Stimulated activated CD8-positive, alpha-beta memory T cell treated with anti-CD3 and anti-CD28 coated beads, Interleukin-12 subunit alpha, Interleukin-12 subunit beta, amount 100 ng/mL, for 1 hour (primary cell): Measurements from ENCODE around the gene RNASEH2A.
"Not testable (repeated sequence)": the region's sequence is repeated elsewhere in the genome, so short reads cannot be mapped to it uniquely, and the experiment has no call there.

ENCODE experiments used
- DNase-seq: peaks from one replicate; pipeline ENCODE4 v3.0.0-alpha.2; 2020; ENCODE audit warnings: low read depth

The RNASEH2A gene

DNA sequence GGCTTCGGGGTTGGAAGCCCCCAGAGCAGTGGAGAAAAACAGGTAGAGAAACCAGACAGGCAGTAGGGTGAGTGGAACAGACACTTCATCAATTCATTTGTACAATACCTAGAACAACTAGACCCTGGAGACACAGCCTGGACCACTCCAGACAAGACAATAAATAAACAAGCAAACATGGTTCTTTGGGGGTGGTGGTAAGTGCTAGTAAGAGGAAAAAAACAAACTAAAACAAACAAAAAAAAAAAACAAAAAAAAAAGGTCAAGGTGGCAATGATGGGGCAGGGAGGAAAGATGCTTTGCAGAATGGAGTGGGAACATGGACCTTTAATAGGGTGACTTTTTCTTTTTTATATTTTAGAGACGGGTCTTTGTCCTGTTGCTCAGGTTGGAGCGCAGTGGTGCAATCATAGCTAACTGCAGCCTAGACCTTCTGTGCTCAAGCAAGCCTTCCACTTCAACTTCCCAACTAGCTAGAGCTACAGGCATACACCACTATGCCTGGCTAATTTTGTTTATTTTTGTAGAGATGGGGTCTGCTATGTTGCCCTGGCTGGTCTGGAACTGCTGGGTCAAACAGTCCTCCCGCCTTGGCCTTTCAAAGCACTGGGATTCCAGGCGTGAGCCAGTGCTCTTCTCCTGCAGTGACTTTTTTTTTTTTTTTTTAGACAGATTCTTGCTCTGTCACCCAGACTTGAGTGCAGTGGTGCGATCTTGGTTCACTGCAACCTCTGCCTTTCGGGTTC, 12.0 kb upstream of the RNASEH2A start:
- DNase-seq: no peak

GRCh38 chr19:12794971-12795381, 11.4 kb upstream of the RNASEH2A start:
- no peak for DNase-seq

DNA sequence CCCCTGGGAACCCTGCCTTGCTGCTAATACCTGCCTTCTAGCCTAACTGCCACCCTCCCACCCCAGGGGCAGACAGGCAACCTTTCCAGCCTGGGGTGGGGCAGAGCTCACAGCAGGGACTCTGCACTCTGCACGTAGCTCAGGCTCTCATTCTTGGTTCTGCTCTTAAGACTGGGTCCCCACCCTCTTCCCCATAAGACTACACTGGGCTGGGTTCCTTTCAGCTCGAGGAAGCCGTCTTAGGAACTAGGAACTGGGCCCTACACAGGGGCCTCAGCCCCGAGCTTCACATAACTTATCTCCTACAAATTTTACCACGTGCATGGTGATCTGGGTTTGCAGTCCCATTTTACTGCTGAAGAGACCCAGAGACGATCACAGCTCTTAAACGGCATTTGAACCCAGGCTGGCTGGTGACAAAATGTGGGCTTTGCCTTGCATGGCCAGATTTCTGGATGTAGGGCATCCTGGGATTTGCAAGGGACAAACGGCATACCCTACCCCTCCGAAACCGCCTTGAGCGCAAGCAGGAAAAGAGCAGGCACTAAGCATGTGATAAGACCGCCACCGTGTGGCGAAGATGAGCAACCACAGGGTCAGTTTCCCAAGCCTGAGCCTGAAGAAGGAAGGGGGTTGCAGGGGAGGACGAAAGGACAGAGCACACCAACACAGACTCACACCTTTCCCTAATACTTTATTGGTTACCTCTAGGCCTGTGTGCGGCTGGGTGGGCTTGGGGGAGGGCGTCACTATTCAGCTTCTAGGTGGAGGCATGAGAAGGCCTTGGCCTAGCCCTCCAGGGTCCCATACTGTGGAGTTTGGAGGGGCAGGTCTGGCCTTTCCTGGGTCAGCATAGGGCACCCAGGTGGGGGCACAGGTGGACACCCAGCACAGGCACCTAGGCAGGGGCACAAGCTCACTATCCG, 10.0 kb upstream of the RNASEH2A start:
- peak; percentile 65 for DNase-seq

DNA sequence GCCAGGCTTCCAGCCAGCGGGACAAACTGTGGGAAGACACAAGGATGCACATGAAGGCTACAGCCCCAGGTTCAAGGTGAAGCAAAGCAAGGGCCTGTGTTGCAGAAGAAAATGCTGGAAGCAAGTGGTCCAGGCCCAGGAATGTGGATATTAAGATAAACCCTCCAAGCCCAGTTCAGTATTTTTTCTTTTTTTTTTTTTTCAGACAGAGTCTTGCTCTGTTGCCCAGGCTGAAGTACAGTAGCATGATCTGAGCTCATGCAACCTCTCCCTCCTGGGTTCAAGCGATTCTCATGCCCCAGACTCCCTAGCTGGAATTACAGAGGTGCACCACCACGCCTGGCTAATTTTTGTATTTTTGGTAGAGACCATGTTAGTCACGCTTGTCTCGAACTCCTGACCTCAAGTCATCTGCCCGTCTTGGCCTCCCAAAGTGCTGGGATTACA, 9.2 kb upstream of the RNASEH2A start:
- DNase-seq: no peak

DNA sequence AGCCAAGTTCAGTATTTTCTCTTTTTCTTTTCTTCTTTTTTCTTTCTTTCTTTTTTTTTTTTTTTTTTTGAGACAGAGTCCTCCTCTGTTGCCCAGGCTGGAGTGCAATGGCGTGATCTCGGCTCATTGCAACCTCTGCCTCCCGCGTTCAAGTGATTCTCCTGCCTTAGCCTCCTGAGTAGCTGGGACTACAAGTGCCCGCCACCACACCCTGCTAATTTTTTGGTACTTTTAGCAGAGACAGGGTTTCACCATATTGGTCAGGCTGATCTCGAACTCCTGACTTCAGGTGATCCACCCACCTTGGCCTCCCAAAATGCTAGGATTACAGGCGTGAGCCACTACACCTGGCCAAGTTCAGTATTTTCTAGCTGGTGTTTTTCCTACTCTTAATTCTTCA, 8.8 kb upstream of the RNASEH2A start:
- DNase-seq: not testable (repeated sequence)

GRCh38 chr19:12799742-12800465, 6.5 kb upstream of the RNASEH2A start:
- no peak for DNase-seq

DNA sequence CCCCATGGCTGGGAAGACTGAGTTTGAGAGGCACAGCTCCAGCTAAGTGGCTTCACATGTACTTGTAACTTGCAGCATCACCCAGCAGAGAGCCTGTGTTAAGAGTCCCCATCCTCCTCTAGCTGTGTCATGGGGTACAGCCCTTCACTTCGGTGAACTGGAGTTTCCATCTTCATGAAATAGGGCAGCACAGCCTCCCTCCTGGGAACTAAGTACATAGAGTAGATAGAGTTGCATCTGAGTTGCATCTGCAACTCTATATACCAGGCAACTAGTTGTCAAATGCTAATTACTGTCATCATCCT, 6.0 kb upstream of the RNASEH2A start:
- DNase-seq: no peak

DNA sequence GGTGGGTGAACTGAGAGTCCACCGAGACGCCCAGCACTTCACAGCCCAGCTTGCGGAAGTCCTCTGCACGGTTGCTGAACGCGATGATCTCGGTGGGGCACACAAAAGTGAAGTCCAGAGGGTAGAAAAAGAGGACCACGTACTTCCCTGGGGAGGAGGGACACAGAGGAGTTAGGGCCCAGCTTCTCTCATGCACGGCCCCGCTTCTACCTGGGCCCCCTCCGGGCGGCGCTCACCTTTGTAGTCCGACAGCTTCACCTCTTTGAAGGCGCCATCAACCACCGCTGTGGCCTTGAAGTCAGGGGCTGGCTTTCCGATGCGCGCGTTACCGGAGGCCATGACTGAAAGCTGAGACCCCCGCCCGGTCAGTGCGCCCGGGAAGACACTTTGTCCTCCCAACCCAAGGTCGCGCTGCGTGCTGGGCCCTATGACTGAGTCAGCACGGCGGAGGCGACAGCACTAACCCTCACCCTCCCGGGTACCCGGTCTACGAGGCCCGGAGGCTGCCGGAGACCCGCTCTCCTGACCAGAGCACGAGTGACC, 5.4 kb upstream of the RNASEH2A start:
- DNase-seq: no peak

- DNase-seq: no peak
Measured at GRCh38 chr19:12801466-12802266, 4.7 kb upstream of the RNASEH2A start, which contains the start of the genes PRDX2 and THSD8. Gene PRDX2 (minus strand): TSS chr19:12801800. CDS start chr19:12801261, 539 bp downstream. Gene THSD8 (plus strand): TSS chr19:12802069. CDS start chr19:12802072, 3 bp downstream.

GRCh38 chr19:12802267-12803106, 3.9 kb upstream of the RNASEH2A start:
- DNase-seq: no peak

DNA sequence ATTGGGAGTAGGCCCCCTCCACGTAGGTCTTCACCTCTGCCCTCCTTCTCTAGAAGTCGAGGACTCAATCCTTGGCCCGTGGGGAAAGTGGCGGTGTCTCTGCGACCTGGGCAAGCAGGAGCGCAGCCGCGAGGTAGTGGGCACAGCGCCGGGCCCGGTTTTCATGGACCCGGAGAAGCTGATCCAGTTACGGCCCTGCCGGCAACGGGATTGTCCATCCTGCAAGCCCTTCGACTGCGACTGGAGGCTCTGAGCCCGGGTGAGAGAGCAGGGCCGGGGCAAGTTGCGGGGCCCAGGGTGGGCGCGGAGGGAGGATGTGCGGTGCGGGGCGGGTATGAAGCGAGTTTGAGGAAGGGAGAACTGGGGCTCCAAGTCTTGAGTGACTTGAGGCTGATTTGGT, 2.3 kb upstream of the RNASEH2A start:
- DNase-seq: no peak

GRCh38 chr19:12815088-12815487, 8.7 kb downstream of the RNASEH2A start:
- no peak for DNase-seq

DNA sequence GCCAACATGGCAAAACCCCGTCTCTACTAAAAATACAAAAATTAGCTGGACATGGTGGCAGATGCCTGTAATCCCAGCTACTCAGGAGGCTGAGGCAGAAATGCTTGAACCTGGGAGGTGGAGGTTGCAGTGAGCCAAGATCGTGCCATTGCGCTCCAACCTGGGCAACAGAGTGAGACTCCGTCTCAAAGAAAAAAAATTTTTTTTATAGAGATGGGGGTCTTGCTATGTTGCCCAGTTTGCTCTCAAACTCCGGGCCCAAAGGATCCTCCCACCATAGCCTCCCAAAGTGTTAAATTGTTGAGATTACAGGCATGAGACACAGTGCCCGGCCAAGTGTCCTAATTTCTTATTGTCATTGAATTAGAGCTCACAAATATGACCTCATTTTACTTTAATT, 10.8 kb downstream of the RNASEH2A start:
- not testable (repeated sequence) for DNase-seq

GRCh38 chr19:12817810-12818209, 11.4 kb downstream of the RNASEH2A start:
- not testable (repeated sequence) for DNase-seq

DNA sequence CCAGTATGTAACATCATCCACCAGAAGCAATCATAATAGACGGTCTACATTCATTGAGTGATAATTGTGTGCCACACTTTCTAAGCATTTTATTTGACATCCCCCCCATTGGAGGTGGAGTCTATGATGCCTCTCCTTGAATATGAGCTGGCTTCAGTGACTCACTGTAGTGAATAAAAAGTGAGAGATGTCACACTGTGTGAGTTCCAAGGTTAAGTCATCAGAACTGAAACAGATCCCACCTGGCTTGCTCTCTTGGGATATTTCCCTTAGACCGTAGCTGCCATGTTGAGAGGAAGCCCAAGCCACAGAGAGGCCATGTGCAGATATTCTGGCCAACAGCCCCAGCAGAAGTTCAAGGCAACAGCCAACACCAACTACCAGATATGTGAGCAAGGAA, 15.4 kb downstream of the RNASEH2A start:
- DNase-seq: no peak

DNA sequence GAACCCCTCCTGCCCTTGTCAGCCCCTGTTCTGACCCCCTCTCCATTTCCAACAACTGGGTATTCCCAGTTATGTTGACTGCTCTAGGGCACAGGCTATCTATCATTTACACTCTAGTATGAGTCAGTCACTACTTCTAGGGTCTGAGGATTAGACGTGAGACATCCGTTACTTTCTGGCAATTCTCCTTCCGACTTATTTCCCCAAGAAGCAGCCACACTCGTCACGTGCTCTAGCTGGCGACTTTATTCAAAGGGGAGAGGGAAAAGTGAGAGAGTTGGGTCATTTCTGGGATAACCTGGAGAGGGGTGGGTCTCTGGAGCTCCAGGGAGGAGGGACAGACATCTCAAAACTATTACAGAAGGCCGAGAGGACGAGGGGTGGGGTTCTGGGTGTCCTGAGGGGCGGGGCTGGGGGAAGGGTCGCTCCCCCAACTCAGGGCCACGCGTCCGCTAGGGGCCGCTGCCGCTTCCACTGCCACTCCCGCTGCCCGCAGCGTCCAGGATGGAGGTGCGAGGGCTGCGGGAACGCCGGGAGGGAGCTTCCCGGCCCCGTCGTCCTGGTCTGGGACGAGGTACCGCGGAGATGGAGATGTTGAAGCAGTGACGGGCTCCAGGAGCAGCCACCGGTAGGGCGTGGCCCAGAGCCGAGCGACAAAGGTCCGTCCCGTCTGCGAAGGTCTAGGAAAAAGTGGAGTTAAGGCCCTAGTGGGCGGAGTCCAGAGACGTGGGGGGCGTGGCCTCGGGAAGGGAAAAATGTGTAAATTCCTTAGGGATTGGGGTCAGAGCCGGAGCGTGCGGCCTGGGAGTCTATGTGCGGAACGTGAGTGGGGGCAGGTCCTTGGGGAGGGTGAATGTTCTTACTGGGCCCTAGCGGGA, 19.1 kb downstream of the RNASEH2A start:
- no peak for DNase-seq

DNA sequence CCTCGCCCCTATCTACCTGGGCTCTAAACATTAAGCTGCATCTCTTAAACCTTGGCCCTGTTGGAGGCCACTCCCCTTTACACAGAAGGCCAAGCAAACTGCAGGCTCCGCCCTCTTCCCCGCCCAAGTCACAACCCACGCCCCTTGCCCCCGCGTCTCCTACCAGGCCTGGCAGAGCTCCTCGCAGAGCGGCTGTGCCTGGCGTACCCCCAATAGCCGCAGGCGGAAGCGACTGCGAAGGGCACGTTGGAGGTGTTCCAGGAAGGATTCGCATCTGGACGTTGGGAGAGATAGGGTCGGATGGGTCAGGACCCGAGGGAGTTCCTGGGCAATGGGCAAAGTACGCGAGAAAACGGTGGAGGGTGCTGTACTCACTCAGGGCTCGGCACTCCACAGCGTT, 22.1 kb downstream of the RNASEH2A start:
- DNase-seq: no peak

GRCh38 chr19:12833418-12833737, 27.0 kb downstream of the RNASEH2A start:
- no peak for DNase-seq

- DNase-seq: no peak
Measured at GRCh38 chr19:12833738-12834565, 27.6 kb downstream of the RNASEH2A start.
